ENCODE data around the gene ENPEP.

GRCh38 chr4:110533590-110533910, 57.6 kb downstream of the ENPEP start:
- TF ChIP-seq CTCF (IDR thresholded peaks at IDR 0.05; ENCODE audit: poor library complexity), result no peak
- TF ChIP-seq EZH2phosphoT487 (IDR thresholded peaks at IDR 0.05; ENCODE audit: low read depth, severe bottlenecking, unreplicated experiment), result no peak
- no peak for TF ChIP-seq EZH2 (IDR thresholded peaks at IDR 0.05; ENCODE audit: borderline replicate concordance)

All from hepatocyte (in vitro differentiated cells).